ENCODE data around the gene ATP6V1G3. TPM values are rescaled to one million over a fixed set of nuclear protein-coding genes. Genes with fewer than 3 reads are reported as not detected.

Gene ATP6V1G3
- total and polyA plus RNA-seq, 9 of the 15 experiments (the other 6 are each of a cell fraction or from before 2014, with no cell fraction given) = 0.32 TPM; not detected in 8

GRCh38 chr1:198556971-198557370 is 16.5 kb upstream of the ATP6V1G3 start (continued):
- no peak for TF ChIP-seq SP2 (IDR thresholded peaks at IDR 0.05; ENCODE audit: extremely low read depth, low read depth, low read length, poor library complexity, severe bottlenecking)
- TF ChIP-seq, protein P1, sequence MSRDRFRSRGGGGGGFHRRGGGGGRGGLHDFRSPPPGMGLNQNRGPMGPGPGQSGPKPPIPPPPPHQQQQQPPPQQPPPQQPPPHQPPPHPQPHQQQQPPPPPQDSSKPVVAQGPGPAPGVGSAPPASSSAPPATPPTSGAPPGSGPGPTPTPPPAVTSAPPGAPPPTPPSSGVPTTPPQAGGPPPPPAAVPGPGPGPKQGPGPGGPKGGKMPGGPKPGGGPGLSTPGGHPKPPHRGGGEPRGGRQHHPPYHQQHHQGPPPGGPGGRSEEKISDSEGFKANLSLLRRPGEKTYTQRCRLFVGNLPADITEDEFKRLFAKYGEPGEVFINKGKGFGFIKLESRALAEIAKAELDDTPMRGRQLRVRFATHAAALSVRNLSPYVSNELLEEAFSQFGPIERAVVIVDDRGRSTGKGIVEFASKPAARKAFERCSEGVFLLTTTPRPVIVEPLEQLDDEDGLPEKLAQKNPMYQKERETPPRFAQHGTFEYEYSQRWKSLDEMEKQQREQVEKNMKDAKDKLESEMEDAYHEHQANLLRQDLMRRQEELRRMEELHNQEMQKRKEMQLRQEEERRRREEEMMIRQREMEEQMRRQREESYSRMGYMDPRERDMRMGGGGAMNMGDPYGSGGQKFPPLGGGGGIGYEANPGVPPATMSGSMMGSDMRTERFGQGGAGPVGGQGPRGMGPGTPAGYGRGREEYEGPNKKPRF (IDR thresholded peaks at IDR 0.05; ENCODE audit: low read depth, low read length) = no peak
- TF ChIP-seq DDX20 (tag; IDR thresholded peaks at IDR 0.05; ENCODE audit: low read depth) = no peak
- TF ChIP-seq PTRF (tag; IDR thresholded peaks at IDR 0.05) = no peak
- TF ChIP-seq L3MBTL2 (IDR thresholded peaks at IDR 0.05) = no peak
- no peak for TF ChIP-seq SMARCB1 (IDR thresholded peaks at IDR 0.05; ENCODE audit: insufficient read length, low read depth)
- no peak for TF ChIP-seq ZNF274 (IDR thresholded peaks at IDR 0.05; ENCODE audit: borderline replicate concordance, low read depth, low read length)
- no peak for TF ChIP-seq E2F3 (CRISPR knock-in tag; IDR thresholded peaks at IDR 0.05)
- TF ChIP-seq ATF3 (IDR thresholded peaks at IDR 0.05) = no peak
- no peak for TF ChIP-seq ATF3 (CRISPR knock-in tag; conservative IDR thresholded peaks at IDR 0.05)
- TF ChIP-seq XRCC5 (IDR thresholded peaks at IDR 0.05; ENCODE audit: low read depth, low read length) = no peak
- no peak for TF ChIP-seq ZNF146 (CRISPR knock-in tag; IDR thresholded peaks at IDR 0.05; ENCODE audit: unreplicated experiment)
- TF ChIP-seq, protein P2, sequence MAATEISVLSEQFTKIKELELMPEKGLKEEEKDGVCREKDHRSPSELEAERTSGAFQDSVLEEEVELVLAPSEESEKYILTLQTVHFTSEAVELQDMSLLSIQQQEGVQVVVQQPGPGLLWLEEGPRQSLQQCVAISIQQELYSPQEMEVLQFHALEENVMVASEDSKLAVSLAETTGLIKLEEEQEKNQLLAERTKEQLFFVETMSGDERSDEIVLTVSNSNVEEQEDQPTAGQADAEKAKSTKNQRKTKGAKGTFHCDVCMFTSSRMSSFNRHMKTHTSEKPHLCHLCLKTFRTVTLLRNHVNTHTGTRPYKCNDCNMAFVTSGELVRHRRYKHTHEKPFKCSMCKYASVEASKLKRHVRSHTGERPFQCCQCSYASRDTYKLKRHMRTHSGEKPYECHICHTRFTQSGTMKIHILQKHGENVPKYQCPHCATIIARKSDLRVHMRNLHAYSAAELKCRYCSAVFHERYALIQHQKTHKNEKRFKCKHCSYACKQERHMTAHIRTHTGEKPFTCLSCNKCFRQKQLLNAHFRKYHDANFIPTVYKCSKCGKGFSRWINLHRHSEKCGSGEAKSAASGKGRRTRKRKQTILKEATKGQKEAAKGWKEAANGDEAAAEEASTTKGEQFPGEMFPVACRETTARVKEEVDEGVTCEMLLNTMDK (IDR thresholded peaks at IDR 0.05; ENCODE audit: borderline replicate concordance, insufficient read depth, low read depth, low read length, poor library complexity, severe bottlenecking) = no peak
- TF ChIP-seq SRSF9 (IDR thresholded peaks at IDR 0.05; ENCODE audit: borderline replicate concordance, low read depth, low read length) = no peak
- no peak for TF ChIP-seq TSC22D4 (tag; IDR thresholded peaks at IDR 0.05)
- no peak for TF ChIP-seq RBM34 (IDR thresholded peaks at IDR 0.05; ENCODE audit: borderline replicate concordance, insufficient read depth, low read length)
- TF ChIP-seq PRMT5 (CRISPR knock-in tag; IDR thresholded peaks at IDR 0.05) = no peak
- TF ChIP-seq ELF2 (CRISPR knock-in tag; IDR thresholded peaks at IDR 0.05) = no peak
- no peak for TF ChIP-seq ESRRB (CRISPR knock-in tag; IDR thresholded peaks at IDR 0.05; ENCODE audit: borderline replicate concordance)
- no peak for TF ChIP-seq BRCA1 (IDR thresholded peaks at IDR 0.05)
- no peak for TF ChIP-seq BRCA1 (CRISPR knock-in tag; IDR thresholded peaks at IDR 0.05)
- TF ChIP-seq, protein P3, sequence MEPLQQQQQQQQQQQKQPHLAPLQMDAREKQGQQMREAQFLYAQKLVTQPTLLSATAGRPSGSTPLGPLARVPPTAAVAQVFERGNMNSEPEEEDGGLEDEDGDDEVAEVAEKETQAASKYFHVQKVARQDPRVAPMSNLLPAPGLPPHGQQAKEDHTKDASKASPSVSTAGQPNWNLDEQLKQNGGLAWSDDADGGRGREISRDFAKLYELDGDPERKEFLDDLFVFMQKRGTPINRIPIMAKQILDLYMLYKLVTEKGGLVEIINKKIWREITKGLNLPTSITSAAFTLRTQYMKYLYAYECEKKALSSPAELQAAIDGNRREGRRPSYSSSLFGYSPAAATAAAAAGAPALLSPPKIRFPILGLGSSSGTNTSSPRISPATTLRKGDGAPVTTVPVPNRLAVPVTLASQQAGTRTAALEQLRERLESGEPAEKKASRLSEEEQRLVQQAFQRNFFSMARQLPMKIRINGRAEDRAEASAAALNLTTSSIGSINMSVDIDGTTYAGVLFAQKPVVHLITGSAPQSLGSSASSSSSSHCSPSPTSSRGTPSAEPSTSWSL (CRISPR knock-in tag; IDR thresholded peaks at IDR 0.05; ENCODE audit: borderline replicate concordance) = no peak
- peak; percentile 60 to 93; a peak in 3 of 4 replicates for TF ChIP-seq ETV6 (IDR thresholded peaks at IDR 0.05; ENCODE audit: borderline replicate concordance in 1 of 2, low read depth in 2 of 2, low read length in 1 of 2)
- no peak for TF ChIP-seq ETV6 (CRISPR knock-in tag; IDR thresholded peaks at IDR 0.05; ENCODE audit: borderline replicate concordance)

Measured in K562 (cell line).